Measurements from ENCODE around the gene ANKRD49.

The ANKRD49 gene, protein sequence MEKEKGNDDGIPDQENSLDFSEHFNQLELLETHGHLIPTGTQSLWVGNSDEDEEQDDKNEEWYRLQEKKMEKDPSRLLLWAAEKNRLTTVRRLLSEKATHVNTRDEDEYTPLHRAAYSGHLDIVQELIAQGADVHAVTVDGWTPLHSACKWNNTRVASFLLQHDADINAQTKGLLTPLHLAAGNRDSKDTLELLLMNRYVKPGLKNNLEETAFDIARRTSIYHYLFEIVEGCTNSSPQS

DNA sequence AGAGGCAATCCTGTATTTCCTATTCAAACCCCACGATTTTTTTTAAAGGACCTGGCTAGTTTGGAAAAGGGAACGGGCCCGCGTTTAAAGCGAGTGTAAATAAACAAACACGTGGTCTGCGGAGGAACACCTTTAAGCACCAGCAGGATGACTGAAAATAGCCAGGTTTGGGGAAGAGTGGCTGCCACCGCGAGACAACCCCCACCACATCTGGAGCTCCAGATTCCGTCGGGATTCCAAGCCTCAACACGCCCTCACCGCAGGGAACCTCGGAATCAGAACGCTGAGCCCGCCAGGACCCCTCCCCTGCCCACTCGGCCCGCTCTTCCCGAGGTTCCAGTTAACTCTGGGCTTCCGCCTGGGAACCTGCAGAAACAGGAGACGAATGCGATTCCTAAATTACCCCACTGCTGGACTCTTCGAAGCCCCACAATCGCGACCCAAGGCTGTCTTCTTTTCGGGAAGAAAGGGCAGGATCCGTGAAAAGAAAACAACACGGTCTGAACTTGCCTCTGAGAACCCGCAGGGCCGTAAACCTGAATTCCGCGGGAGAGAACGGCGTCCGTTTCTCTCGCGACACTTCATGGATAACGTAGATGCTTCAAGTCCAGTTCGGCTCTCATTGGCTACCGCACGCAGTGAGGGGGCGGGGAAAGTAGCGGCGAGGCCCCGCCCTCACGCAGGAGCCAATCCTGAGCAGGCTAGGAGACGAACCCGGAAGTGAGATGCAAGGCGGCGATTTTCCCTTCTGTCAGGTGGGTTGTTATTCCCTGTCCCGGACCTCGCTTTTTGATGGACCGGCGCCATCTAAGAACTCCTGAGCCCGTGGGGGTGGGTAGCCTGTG, at the start of gene ANKRD49, which contains the start of gene MRE11:
TSS of gene ANKRD49 (plus strand) at position 704 of the 845 bp plus-strand sequence. CDS start 2,710 bp downstream, outside the sequence.
TSS of gene MRE11 (minus strand) at position 564 of the 845 bp plus-strand sequence. CDS start 1,043 bp downstream, outside the sequence.
- H3K4me3 ChIP-seq (replicated peaks; ENCODE audit: low read depth, low read length), result peak within 1 kb of the TSS; percentile 75
- TF ChIP-seq, protein P1, sequence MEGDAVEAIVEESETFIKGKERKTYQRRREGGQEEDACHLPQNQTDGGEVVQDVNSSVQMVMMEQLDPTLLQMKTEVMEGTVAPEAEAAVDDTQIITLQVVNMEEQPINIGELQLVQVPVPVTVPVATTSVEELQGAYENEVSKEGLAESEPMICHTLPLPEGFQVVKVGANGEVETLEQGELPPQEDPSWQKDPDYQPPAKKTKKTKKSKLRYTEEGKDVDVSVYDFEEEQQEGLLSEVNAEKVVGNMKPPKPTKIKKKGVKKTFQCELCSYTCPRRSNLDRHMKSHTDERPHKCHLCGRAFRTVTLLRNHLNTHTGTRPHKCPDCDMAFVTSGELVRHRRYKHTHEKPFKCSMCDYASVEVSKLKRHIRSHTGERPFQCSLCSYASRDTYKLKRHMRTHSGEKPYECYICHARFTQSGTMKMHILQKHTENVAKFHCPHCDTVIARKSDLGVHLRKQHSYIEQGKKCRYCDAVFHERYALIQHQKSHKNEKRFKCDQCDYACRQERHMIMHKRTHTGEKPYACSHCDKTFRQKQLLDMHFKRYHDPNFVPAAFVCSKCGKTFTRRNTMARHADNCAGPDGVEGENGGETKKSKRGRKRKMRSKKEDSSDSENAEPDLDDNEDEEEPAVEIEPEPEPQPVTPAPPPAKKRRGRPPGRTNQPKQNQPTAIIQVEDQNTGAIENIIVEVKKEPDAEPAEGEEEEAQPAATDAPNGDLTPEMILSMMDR (IDR thresholded peaks at IDR 0.05; ENCODE audit: low read depth, low read length, missing control alignments), result no peak
- DNase-seq (ENCODE audit: extremely low read depth, low read depth), result peak; percentile 93

DNA sequence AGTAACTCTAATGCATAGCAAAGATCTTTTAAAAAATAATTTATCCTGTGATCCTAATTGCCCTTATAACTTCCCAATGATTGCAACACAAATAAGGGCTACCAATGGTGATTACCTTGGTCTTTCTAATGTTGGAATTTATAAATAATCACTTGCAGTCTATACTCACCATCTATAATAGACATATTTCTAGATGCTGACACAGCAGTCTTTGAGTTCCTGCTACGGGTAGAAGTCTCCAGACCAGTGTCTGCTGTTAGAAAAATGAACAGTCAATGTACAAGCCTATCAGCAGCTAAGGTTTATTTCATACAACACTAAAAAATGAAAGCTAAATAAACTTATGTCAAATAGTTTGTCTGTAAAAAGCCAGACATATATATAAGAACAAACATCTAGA, 48.1 kb upstream of the ANKRD49 start:
- no peak overlapping the region for H3K4me3 ChIP-seq (replicated peaks; ENCODE audit: low read depth, low read length)
- DNase-seq (ENCODE audit: extremely low read depth, low read depth), result no peak
- TF ChIP-seq, protein P1 (IDR thresholded peaks at IDR 0.05; ENCODE audit: low read depth, low read length, missing control alignments), result no peak

DNA sequence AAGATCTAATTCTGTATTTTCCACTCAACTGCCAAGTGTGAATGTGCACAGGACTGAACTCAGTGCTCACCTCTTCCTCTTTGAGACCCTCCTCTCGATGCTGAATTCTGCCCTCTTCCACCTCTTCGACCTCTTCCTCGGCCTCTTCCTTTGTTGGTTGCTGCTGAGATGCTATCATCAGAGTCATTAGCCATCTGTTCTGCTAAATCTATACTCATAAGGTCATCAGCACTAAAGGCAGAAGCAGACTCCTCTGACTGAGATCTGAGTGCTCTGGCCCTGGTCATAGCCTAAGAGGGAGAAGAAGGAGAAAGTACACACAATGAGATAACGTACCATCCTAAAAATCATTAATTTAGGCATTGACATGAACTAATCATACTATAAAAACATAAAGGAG, 46.6 kb upstream of the ANKRD49 start:
- no peak for DNase-seq (ENCODE audit: extremely low read depth, low read depth)
- TF ChIP-seq, protein P1 (IDR thresholded peaks at IDR 0.05; ENCODE audit: low read depth, low read length, missing control alignments), result no peak
- H3K4me3 ChIP-seq (replicated peaks; ENCODE audit: low read depth, low read length), result no peak overlapping the region

DNA sequence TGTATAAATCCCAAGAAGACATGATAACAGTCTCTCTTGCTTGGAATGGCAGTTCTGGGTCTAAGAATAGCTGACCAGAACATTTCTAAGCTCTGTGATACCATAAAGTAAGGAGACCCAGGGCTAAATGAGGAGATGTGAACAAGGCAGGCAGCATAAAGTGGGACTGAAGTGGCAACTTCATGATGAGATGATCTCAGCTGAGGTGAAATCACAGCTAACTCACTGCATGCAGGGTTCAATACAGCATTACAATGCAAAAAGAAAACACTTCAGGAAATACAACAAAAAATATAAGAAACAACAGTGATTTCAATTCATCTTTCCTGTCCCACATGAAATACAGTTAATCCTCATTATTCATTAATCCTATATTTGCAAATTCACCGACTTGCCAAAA, 44.8 kb upstream of the ANKRD49 start:
- DNase-seq (ENCODE audit: extremely low read depth, low read depth), result no peak
- no peak overlapping the region for H3K4me3 ChIP-seq (replicated peaks; ENCODE audit: low read depth, low read length)
- TF ChIP-seq, protein P1 (IDR thresholded peaks at IDR 0.05; ENCODE audit: low read depth, low read length, missing control alignments), result no peak

DNA sequence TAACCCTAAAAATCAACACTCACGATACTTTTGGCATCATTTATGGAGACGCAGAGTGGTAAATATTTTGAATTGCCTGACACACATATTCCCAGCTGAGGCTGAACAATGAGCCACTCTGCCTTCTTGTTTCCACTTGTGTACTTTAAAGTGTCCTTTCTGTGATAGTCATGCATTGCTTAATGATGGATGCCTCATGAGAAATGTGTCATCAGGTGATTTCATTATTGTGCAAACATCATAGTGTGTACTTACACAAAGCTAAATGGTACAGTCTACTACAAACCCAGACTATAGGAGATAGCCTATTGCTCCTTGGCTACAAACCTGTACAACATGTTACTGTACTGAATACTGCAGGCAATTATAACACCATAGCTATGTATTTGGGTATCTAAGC, 44.3 kb upstream of the ANKRD49 start:
- H3K4me3 ChIP-seq (replicated peaks; ENCODE audit: low read depth, low read length), result no peak overlapping the region
- DNase-seq (ENCODE audit: extremely low read depth, low read depth), result no peak
- TF ChIP-seq, protein P1 (IDR thresholded peaks at IDR 0.05; ENCODE audit: low read depth, low read length, missing control alignments), result no peak

DNA sequence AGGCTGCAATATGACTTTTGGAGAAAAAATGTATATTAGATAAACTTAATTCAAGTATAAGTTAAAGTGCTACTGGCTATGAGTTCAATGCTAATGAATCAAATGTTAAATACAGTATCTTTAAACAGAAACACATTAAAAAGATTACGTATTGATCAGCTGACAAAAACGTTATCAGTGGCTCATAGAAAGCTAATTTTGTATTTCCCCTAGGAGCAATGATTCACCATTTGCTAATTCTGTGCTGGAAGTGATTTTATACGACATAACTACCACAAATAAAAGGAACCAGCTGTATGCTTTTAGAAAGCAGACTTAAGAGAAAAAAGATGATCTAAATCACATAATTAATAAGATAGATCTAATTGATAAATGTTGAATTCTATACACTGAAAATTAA, 43.7 kb upstream of the ANKRD49 start:
- TF ChIP-seq, protein P1 (IDR thresholded peaks at IDR 0.05; ENCODE audit: low read depth, low read length, missing control alignments), result no peak
- H3K4me3 ChIP-seq (replicated peaks; ENCODE audit: low read depth, low read length), result no peak overlapping the region

More for the DNA sequence above, 43.7 kb upstream of the ANKRD49 start:
- DNase-seq (ENCODE audit: extremely low read depth, low read depth), result no peak
